ENCODE measurements around the gene GPR180.

Gene GPR180

DNA sequence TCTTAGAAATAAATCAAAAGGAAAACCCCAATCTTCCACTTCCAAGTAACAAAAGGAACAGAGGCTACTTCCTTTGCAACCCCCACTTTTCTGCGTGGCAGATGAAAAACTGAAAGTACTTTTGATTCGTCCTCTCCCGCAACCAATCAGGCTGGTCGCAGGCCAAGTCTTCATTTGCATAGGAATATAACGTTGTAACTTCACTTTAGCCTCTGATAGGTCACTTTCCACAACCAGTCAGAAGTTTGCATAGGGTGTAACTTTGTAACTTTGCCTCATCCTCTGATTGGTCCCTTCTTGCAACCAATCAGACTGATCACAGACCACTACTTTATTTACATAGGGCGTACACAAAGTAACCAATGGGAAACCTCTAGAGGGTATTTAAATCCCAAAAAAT lies 42.9 kb upstream of the GPR180 start:
- no peak overlapping the region for H3K4me3 ChIP-seq (ENCODE audit: low read depth, low read length)
- TF ChIP-seq CTCF (IDR thresholded peaks at IDR 0.05; ENCODE audit: insufficient read depth, low read depth, low read length, missing control alignments), result no peak
- DNase-seq (ENCODE audit: low read depth), result no peak

- no peak for DNase-seq (ENCODE audit: low read depth)
- H3K4me3 ChIP-seq (ENCODE audit: low read depth, low read length), result no peak overlapping the region
- TF ChIP-seq CTCF (IDR thresholded peaks at IDR 0.05; ENCODE audit: insufficient read depth, low read depth, low read length, missing control alignments), result no peak
Measured at GRCh38 chr13:94559222-94559795, 42.3 kb upstream of the GPR180 start.

DNA sequence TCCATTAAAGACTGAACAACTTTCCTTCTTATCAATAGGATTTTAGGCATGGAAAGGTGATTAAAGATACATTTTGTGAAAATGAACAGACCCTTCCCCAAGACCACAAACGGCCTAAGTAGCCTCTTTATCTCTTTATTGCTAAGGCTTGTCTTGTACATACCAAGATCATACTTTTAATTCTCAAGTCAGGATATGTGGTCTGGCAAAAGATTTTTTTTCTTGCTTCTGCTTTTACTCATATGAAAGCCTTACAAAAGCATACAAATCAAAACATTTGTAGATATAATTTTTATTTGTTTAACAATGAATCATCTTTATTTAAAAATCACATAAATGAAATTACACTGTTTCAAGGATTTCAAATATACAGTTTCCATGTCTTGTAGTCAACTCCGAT lies 41.5 kb upstream of the GPR180 start:
- no peak for DNase-seq (ENCODE audit: low read depth)
- H3K4me3 ChIP-seq (ENCODE audit: low read depth, low read length), result no peak overlapping the region
- no peak for TF ChIP-seq CTCF (IDR thresholded peaks at IDR 0.05; ENCODE audit: insufficient read depth, low read depth, low read length, missing control alignments)

GRCh38 chr13:94561126-94561525 lies 40.5 kb upstream of the GPR180 start:
- no peak for DNase-seq (ENCODE audit: low read depth)

GRCh38 chr13:94567581-94567980 lies 34.1 kb upstream of the GPR180 start:
- no peak for TF ChIP-seq CTCF (IDR thresholded peaks at IDR 0.05; ENCODE audit: insufficient read depth, low read depth, low read length, missing control alignments)
- DNase-seq (ENCODE audit: low read depth), result no peak

More at GRCh38 chr13:94561126-94561525, 40.5 kb upstream of the GPR180 start:
- TF ChIP-seq CTCF (IDR thresholded peaks at IDR 0.05; ENCODE audit: insufficient read depth, low read depth, low read length, missing control alignments), result no peak
- H3K4me3 ChIP-seq (ENCODE audit: low read depth, low read length), result no peak overlapping the region

DNA sequence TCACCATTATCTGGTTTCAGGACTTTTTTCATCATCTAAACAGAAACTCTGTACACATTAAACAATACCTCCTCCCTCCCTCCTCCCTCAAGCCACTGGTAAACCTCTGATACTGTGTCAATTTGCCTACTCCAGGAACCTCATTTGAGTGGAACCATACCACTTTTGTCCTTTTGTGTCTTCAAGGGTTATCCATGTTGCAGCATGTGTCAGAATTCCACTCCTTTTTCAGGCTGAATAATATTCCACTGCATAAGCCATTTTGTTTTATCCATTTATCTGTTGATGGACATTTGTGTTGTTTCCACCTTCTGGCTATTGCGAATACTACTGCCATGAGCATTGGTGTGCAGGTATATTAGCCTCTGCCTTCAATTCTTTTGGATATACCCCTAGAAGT lies 33.2 kb upstream of the GPR180 start:
- no peak for TF ChIP-seq CTCF (IDR thresholded peaks at IDR 0.05; ENCODE audit: insufficient read depth, low read depth, low read length, missing control alignments)
- H3K4me3 ChIP-seq (ENCODE audit: low read depth, low read length), result no peak overlapping the region
- no peak for DNase-seq (ENCODE audit: low read depth)

More at GRCh38 chr13:94567581-94567980, 34.1 kb upstream of the GPR180 start:
- no peak overlapping the region for H3K4me3 ChIP-seq (ENCODE audit: low read depth, low read length)

DNA sequence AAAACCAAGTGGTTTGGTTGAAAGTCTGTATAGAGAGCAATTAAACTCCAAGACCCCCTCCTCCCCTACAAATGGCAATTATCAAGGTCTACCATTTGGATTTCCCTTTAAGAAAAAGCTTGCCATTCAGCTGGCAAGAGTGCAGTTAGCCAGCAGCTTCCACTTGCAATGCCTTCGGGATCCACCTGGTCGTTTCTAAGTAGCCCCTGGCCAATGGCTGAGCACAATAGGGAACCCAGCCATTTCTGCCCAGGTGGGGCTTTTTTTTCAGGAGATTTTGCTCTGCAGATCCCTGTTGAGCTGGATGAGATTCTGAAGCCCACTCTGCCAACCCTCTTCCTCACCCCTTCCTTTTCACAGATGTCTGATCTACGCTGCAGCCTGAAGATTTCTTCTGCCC lies 32.0 kb upstream of the GPR180 start:
- no peak overlapping the region for H3K4me3 ChIP-seq (ENCODE audit: low read depth, low read length)
- no peak for DNase-seq (ENCODE audit: low read depth)
- TF ChIP-seq CTCF (IDR thresholded peaks at IDR 0.05; ENCODE audit: insufficient read depth, low read depth, low read length, missing control alignments), result no peak

Data from GM12865 (cell line).